ENCODE results near the gene KRT1.

KRT1 gene

GRCh38 chr12:52698651-52699340 is 18.6 kb upstream of the KRT1 start:
- DNase-seq (ENCODE audit: low read depth), result no peak

DNA sequence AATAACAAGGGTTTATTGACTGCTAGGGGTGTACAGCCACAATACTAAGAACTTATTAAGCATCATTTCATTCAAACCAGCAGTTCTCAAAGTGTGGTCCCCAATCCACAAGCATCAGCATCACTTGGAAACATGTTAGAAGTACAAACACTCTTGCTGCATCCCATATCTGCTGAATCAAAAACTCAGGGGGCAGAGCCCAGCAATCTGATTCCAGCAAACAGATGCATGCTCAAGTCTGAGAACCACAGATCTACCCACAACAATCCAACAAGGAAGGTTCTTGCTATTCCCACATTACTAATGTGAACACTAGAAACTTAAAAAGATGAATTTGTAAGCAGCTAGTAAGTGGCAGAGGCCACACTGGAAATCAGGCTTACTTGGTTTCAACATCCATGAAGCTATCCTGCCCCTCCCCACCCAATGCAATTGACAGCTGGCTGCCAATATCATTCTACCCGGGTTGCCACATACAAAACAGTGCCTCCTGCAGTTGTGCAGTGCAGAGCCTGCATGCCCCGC is 16.9 kb upstream of the KRT1 start:
- no peak for DNase-seq (ENCODE audit: low read depth)

GRCh38 chr12:52696588-52696987 is 16.4 kb upstream of the KRT1 start:
- DNase-seq (ENCODE audit: low read depth), result no peak

DNA sequence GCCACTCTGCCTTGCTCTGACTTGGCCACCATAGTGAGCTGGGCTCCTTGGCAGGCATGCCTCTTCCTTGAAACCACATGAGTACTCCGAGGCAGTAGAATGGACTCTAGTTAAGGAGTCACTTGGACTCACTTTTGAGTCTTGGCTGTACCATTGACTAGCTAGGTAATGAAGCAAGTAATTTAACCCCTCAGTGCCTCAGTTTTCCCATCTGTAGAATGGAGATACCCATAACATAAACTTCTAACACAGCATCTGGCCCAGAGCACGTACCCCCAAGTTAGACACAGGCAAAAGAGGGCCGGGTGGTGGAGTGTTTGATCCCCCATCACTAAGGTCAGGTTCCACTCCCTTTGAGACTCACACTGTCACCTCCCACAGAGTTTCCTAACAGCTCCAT is 14.8 kb upstream of the KRT1 start:
- DNase-seq (ENCODE audit: low read depth), result no peak

DNA sequence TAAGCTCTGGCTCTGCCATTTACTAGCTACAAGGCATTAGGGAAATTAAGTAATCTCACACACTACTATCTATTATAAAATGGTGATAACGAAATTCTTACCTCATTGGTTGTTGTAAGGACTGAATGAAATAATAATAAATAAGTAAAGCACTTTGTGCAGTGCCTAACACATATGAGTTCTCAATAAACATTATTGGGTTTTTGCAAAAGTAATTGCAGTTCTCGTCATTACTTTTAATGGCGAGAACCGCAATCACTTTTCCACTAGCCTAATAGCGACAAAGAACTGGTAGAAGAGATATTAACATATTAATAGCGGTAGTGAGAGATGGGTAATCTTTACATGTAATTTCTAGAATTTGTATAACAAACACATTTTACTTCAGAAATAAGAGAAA is 13.9 kb upstream of the KRT1 start:
- DNase-seq (ENCODE audit: low read depth), result no peak

GRCh38 chr12:52693261-52693660 is 13.1 kb upstream of the KRT1 start:
- DNase-seq (ENCODE audit: low read depth), result no peak

- no peak for DNase-seq (ENCODE audit: low read depth)
Observed at GRCh38 chr12:52692254-52692653, 12.0 kb upstream of the KRT1 start.

DNA sequence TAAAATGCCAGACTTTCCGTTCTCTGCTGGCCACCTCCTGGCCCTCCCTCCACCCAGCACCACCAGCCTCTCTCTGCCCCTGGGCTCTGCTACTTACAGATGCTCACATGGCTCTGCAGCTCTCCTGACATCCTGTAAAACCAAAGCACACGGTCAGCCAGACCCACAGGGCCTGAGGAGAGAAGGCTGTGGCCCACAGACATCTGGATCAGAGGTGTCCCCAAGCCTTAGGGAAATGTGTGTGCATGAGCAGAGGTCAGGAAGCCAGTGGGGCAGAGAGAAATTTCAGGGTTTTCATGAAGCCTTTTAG is 11.6 kb upstream of the KRT1 start:
- DNase-seq (ENCODE audit: low read depth), result no peak

- peak; percentile 36 for DNase-seq (ENCODE audit: low read depth)
Observed at GRCh38 chr12:52691076-52691840, 11.1 kb upstream of the KRT1 start.

DNA sequence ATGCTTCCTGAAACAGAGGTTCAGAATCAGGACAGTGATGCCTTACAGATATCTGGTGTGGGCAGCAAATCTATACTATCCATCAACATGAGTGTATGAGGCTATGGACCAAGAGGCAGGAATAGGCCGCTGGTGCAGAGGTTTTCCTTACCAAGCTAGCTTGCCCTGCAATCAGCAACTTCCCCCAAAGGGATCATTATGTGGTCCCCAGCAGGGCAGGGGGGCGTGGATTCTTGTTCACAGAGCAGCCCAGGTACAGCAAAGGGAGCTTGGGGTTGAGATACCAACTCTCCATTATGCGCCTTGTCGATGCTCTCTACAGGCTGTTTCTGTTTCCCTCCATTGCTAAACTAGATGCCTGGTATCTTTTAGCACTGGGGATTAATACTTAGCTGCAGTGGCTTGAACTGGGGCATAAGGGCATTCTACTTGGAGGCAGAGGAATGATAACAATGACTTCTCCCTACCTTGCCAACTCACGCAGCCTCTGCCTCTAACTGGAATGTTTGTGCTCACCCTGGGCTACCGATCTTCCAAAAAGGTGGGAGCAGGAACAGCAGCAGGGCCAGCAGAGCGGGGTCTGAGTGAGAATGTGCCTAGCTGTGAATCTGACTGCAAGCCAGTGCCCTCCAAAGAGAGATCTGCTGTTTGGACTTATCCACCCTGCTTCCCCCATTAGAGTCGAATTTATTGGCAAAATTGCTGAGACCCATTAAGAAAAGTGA is 10.3 kb upstream of the KRT1 start:
- no peak for DNase-seq (ENCODE audit: low read depth)

DNA sequence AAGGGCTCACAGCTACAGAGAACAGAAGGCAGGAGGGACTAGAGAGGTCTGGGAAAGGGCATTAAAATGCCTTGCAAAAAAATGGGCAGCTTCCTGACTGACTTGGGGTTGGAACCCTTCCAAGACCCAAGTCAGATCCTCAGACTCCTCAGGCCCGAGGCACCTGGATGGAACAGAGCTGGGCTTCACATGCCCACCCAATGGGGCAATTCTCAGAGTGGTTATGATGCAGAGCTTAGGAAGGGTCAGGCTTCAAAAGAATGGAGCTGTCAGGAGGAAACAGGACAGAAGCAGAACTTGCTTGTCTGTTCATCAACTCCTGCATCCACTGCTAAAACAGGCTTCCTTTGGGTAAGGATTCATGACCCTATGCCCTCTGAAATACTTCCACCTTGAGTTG is 9.7 kb upstream of the KRT1 start:
- DNase-seq (ENCODE audit: low read depth), result no peak

DNA sequence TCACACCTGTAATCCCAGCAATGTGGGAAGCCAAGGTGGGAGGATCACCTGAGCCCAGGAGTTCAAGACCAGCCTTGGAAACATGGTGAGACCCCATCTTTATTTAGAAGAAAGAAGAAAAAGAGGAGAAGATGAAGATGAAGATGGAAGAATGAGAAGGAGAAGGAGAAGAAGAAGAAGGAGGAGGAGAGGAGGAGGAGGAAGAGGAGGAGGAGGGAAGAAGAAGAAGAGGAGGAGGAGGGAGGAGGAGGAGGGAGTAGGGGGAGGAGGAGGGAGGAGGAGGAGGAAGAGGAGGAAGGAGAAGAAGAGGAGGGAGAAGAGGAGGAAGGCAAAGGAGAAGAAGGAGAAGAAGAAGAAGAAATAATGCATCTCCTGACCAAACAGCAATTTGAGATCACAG is 9.0 kb upstream of the KRT1 start:
- no peak for DNase-seq (ENCODE audit: low read depth)

DNA sequence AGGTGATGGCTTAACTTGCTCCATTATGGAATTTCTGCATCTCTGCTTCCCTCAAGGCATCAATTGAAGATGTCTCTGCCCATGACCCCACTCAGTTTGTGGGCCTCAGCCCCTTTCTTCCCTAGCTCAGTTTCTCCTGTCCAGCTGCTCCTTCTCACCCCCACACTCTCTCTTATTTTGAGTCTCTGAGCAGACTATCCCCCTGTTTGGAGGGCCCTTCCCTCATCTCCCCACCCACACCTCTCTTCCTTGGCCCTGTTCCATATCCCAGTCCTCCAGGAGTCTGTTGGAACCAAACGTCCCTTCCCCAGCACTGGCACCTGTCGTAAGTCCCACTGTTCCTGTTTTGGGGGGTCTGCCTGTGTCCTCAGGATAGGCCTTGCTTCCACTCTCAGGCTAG is 8.3 kb upstream of the KRT1 start:
- DNase-seq (ENCODE audit: low read depth), result no peak

- DNase-seq (ENCODE audit: low read depth), result no peak
Observed at GRCh38 chr12:52687497-52688385, 7.5 kb upstream of the KRT1 start.

- no peak for DNase-seq (ENCODE audit: low read depth)
Observed at GRCh38 chr12:52686756-52687487, 6.7 kb upstream of the KRT1 start.

GRCh38 chr12:52686063-52686462 is 5.9 kb upstream of the KRT1 start:
- DNase-seq (ENCODE audit: low read depth), result no peak

GRCh38 chr12:52685406-52685890 is 5.2 kb upstream of the KRT1 start:
- no peak for DNase-seq (ENCODE audit: low read depth)

GRCh38 chr12:52684431-52684830 is 4.2 kb upstream of the KRT1 start:
- DNase-seq (ENCODE audit: low read depth), result no peak

DNA sequence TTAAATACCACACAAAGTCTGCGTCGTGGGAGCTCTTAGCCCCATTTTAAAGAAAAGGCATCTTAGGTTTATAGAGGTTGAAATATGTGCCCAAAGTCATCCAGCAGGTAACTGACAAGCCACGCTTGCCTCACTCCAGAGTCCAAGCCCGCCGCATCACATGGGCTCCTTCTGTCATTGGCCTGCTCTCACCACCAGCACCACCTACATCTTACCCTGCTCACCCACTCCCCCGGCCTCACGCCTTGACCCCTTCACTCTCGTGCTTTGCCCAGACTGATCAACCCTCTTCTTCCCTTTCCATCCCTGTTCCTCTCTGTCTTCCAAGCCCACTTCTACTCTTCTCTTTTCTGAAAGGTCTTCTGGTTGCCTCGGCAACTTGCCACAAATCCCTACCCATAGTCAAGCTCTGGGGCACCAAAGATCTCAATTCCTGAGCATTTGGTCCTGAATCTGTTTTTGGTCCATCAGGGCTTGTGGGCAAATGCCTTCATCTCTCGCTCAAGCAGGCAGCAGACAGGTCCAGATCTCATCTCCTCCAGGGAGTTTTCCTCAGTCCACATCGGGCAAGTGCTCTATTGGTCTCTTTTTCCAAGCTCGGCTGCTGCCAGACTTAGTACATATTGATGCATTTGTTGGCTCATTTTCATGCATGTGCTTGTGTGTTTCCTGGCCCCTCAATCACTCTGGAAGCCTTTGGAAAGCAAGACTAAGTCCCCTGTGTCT is 3.5 kb upstream of the KRT1 start:
- no peak for DNase-seq (ENCODE audit: low read depth)

GRCh38 chr12:52682938-52683574 is 2.8 kb upstream of the KRT1 start:
- no peak for DNase-seq (ENCODE audit: low read depth)
